ENCODE measurements around the gene ERMARD. TPM values are rescaled to one million over a fixed set of nuclear protein-coding genes. Genes with fewer than 3 reads are reported as not detected.
"Not testable (repeated sequence)": the region's sequence is repeated elsewhere in the genome, so short reads cannot be mapped to it uniquely, and the experiment has no call there.

Gene ERMARD
- total and polyA plus RNA-seq, 4 donors, result 10.3 to 72.8 (median 22.1) TPM

DNA sequence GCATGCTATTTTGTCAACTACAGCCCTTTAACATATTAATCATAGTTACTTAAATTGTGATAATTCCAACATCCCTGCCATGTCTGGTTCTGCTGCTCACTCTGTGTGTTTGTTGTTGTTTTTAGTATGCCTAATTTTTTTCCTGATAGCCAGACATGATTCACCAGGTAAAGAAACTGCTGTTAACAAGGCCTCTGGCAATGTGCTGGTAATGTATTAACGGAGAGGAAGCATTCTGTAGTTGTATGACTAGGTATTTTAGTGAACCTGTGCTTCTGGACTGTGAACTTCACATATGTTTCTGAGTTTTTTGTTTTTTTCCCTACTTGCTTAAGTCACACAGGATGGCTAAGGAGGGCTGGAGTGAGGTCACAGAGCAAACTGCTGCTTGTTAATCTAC, 4.9 kb upstream of the ERMARD start:
- no peak overlapping the region for H3K4me3 ChIP-seq (ENCODE audit: low read length in 2 of 2)
- 81 to 90% methylated on average over 1 of the region's 1 CpG for WGBS, 2 donors
- no peak for DNase-seq
- H3K9me3 ChIP-seq (ENCODE audit: control insufficient read depth, low read length), result no peaks in the 10 kb centered on the region
- intact Hi-C loops (cut with DNase I), result no loop called here
- H3K36me3 ChIP-seq (ENCODE audit: control insufficient read depth in 1 of 2, insufficient read depth in 2 of 2, low read length in 1 of 2), result no peaks in the 10 kb centered on the region
- H3K4me1 ChIP-seq (ENCODE audit: control insufficient read depth in 1 of 2, insufficient read depth in 2 of 2, low read length in 2 of 2), result peaks cover 0 to 6% of the 10 kb centered on the region in 2 donors
- H3K27me3 ChIP-seq (ENCODE audit: control insufficient read depth in 1 of 2, insufficient read depth in 2 of 2, low read length in 1 of 2), result no peaks in the 10 kb centered on the region
- no peak for ATAC-seq (ENCODE audit: low FRiP score)
- no peak overlapping the region for H3K27ac ChIP-seq (ENCODE audit: low read depth in 1 of 2, low read length in 2 of 2)

DNA sequence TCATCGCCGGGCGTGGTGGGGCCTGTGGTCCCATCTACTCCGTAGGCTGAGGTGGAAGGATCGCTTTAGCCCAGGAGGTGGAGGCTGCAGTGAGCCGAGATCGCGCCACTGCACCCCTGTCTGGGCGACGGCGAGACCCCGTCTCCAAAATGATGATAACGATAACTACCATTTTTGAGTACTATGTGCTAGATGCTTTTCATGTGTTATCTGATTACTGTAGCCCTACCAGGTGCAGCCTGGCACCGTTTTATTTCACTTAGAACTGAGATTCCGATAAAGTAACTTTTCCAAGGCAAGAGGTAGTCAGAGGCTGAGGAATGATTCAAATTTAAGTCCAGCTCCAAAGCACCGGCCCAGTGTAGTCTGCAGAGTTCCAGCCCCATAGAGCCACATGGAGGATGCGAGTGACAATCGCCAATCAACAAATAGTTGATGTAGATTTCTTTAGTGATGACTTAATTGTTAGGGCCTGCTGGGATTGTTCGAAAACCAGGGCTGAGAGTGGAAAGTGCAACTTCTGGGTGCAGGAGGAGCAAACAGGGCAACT, 727 bp downstream of the ERMARD start:
- peak overlapping the region; percentile 78 to 94 for H3K27ac ChIP-seq (ENCODE audit: low read depth in 1 of 2, low read length in 2 of 2)
- 5 to 6% methylated on average over 19 of the region's 19 CpGs for WGBS, 2 donors
- peak overlapping the region; percentile 44 to 46 for H3K4me3 ChIP-seq (ENCODE audit: low read length in 2 of 2)
- ATAC-seq (ENCODE audit: low FRiP score), result peak; percentile 58
- H3K36me3 ChIP-seq (ENCODE audit: control insufficient read depth in 1 of 2, insufficient read depth in 2 of 2, low read length in 1 of 2), result no peaks in the 10 kb centered on the region
- H3K4me1 ChIP-seq (ENCODE audit: control insufficient read depth in 1 of 2, insufficient read depth in 2 of 2, low read length in 2 of 2), result peaks cover 1 to 6% of the 10 kb centered on the region in 2 donors
- no peaks in the 10 kb centered on the region for H3K27me3 ChIP-seq (ENCODE audit: control insufficient read depth in 1 of 2, insufficient read depth in 2 of 2, low read length in 1 of 2)
- no peaks in the 10 kb centered on the region for H3K9me3 ChIP-seq (ENCODE audit: control insufficient read depth, low read length)
- intact Hi-C loops (cut with DNase I), result loop anchor here in 1 of 2 donors (10.0 kb wide), 2 partner anchors 47 to 803 kb away; partner anchors contain the start of genes C6orf120, PSMB1, TBP and WDR27
- no peak for DNase-seq

DNA sequence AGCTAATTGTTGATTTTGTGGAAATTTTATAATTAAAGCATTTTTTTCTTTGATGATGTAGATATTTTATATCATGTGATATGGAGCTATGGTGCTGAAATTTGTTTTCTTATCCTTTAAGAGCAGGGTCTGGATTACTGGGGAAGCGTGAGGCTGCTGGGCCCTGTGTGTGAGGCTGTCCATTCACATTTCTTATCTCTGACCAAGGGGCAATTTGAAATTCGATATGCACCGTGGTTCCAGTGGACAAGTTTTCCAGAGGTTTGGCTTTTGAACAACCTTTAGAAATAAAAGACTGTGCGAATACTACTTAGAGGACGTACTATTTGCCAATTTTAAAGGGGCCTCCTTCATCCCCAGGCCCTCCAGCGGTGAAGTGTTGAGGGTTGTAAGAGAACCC, 3.7 kb downstream of the ERMARD start:
- Histone ChIP-seq H3K27me3 (ENCODE audit: control insufficient read depth in 1 of 2, insufficient read depth in 2 of 2, low read length in 1 of 2) (no peaks in the 10 kb centered on the region), H3K36me3 (ENCODE audit: control insufficient read depth in 1 of 2, insufficient read depth in 2 of 2, low read length in 1 of 2) (no peaks in the 10 kb centered on the region), H3K27ac (ENCODE audit: low read depth in 1 of 2, low read length in 2 of 2) (no peak overlapping the region), H3K4me1 (ENCODE audit: control insufficient read depth in 1 of 2, insufficient read depth in 2 of 2, low read length in 2 of 2) (peaks cover 1 to 4% of the 10 kb centered on the region in 2 donors), H3K4me3 (ENCODE audit: low read length in 2 of 2) (no peak overlapping the region), H3K9me3 (ENCODE audit: control insufficient read depth, low read length) (no peaks in the 10 kb centered on the region)
- intact Hi-C loops (cut with DNase I), result loop anchor here in 1 of 2 donors (10.0 kb wide), 2 partner anchors 50 to 800 kb away; partner anchors contain the start of genes C6orf120, PSMB1, TBP and WDR27
- 84 to 92% methylated on average over 6 of the region's 6 CpGs for WGBS, 2 donors
- no peak for DNase-seq
- no peak for ATAC-seq (ENCODE audit: low FRiP score)

- WGBS, 2 donors, result 60 to 69% methylated on average over 10 of the region's 10 CpGs
- ATAC-seq (ENCODE audit: low FRiP score) (no peak), DNase-seq (no peak)
- Histone ChIP-seq H3K4me3 (ENCODE audit: low read length in 2 of 2) (no peak overlapping the region), H3K9me3 (ENCODE audit: control insufficient read depth, low read length) (no peaks in the 10 kb centered on the region), H3K27ac (ENCODE audit: low read depth in 1 of 2, low read length in 2 of 2) (no peak overlapping the region), H3K4me1 (ENCODE audit: control insufficient read depth in 1 of 2, insufficient read depth in 2 of 2, low read length in 2 of 2) (no peaks in the 10 kb centered on the region), H3K36me3 (ENCODE audit: control insufficient read depth in 1 of 2, insufficient read depth in 2 of 2, low read length in 1 of 2) (peaks cover 0 to 4% of the 10 kb centered on the region in 2 donors), H3K27me3 (ENCODE audit: control insufficient read depth in 1 of 2, insufficient read depth in 2 of 2, low read length in 1 of 2) (no peaks in the 10 kb centered on the region)
- intact Hi-C loops (cut with DNase I), result no loop called here
These were observed 11.9 kb downstream of the ERMARD start for GRCh38 chr6:169763308-169763707.

DNA sequence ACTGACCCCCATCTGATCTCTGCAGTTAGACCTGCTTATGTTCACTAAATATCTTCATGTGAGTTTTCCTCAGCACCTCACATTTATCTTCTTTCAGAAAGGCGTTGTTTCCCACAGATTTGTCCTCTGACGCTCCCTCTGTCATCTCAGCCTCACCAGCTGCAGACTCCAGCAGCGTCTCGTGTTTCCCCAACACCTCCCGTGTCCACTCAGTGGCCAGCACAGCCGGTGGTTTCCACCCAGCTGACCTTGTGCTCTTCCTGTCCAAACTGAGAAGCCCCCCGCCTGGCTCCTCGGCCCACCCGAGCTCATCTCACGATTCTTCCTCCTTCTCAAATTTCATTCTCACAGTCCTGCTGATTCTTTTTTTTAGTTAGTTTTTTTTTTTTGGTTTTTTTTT, 12.5 kb downstream of the ERMARD start:
- WGBS, 2 donors, result 71 to 74% methylated on average over 10 of the region's 10 CpGs

DNA sequence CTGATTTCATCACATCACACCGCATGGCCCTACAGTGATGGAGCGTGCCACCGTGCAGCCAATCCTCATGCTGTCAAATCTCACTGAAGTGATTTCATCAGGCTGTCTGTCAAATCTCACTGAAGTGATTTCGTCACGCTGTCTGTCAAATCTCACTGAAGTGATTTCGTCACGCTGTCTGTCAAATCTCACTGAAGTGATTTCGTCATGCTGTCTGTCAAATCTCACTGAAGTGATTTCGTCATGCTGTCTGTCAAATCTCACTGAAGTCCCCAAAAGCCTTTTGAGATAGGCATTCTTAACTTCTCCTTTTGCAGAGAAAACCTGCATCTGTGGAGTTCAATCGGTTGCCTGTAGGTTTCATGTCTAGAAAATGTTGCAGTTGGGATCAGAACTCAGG, 14.4 kb downstream of the ERMARD start:
- H3K27ac ChIP-seq (ENCODE audit: low read depth in 1 of 2, low read length in 2 of 2); H3K36me3 ChIP-seq (ENCODE audit: control insufficient read depth in 1 of 2, insufficient read depth in 2 of 2, low read length in 1 of 2); H3K27me3 ChIP-seq (ENCODE audit: control insufficient read depth in 1 of 2, insufficient read depth in 2 of 2, low read length in 1 of 2); H3K4me3 ChIP-seq (ENCODE audit: low read length in 2 of 2); DNase-seq; H3K9me3 ChIP-seq (ENCODE audit: control insufficient read depth, low read length); H3K4me1 ChIP-seq (ENCODE audit: control insufficient read depth in 1 of 2, insufficient read depth in 2 of 2, low read length in 2 of 2); ATAC-seq (ENCODE audit: low FRiP score); intact Hi-C loops (cut with DNase I): not testable (repeated sequence)
- WGBS, 2 donors, result 91 to 92% methylated on average over 10 of the region's 10 CpGs

More for the DNA sequence above, 12.5 kb downstream of the ERMARD start:
- Histone ChIP-seq H3K36me3 (ENCODE audit: control insufficient read depth in 1 of 2, insufficient read depth in 2 of 2, low read length in 1 of 2) (peaks cover 0 to 4% of the 10 kb centered on the region in 2 donors), H3K27me3 (ENCODE audit: control insufficient read depth in 1 of 2, insufficient read depth in 2 of 2, low read length in 1 of 2) (no peaks in the 10 kb centered on the region), H3K9me3 (ENCODE audit: control insufficient read depth, low read length) (no peaks in the 10 kb centered on the region), H3K4me3 (ENCODE audit: low read length in 2 of 2) (no peak overlapping the region), H3K27ac (ENCODE audit: low read depth in 1 of 2, low read length in 2 of 2) (no peak overlapping the region), H3K4me1 (ENCODE audit: control insufficient read depth in 1 of 2, insufficient read depth in 2 of 2, low read length in 2 of 2) (no peaks in the 10 kb centered on the region)
- ATAC-seq (ENCODE audit: low FRiP score) (no peak), DNase-seq (no peak)
- intact Hi-C loops (cut with DNase I), result no loop called here

DNA sequence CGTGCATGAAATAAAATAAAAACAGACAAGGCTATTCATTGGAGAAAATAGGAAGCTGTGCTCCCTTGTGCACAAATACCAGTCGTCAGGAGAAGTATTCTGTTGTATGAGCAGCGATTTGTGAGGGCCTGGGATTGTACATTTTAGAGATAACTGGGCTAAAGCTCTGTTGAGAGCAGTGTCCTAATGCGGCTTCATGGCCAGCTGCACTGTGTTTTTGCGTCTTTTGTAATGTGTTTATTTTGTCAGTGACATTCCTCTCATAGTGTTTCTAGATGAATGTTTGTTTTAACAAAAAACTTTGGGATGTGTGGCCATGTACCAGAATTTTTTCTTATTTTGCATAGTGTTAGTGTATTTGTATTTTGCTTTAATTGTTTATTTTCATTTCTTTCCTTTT, 14.8 kb downstream of the ERMARD start:
- Histone ChIP-seq H3K27ac (ENCODE audit: low read depth in 1 of 2, low read length in 2 of 2) (no peak overlapping the region), H3K4me1 (ENCODE audit: control insufficient read depth in 1 of 2, insufficient read depth in 2 of 2, low read length in 2 of 2) (no peaks in the 10 kb centered on the region), H3K9me3 (ENCODE audit: control insufficient read depth, low read length) (no peaks in the 10 kb centered on the region), H3K36me3 (ENCODE audit: control insufficient read depth in 1 of 2, insufficient read depth in 2 of 2, low read length in 1 of 2) (peaks cover 0 to 2% of the 10 kb centered on the region in 2 donors), H3K4me3 (ENCODE audit: low read length in 2 of 2) (no peak overlapping the region), H3K27me3 (ENCODE audit: control insufficient read depth in 1 of 2, insufficient read depth in 2 of 2, low read length in 1 of 2) (no peaks in the 10 kb centered on the region)
- ATAC-seq (ENCODE audit: low FRiP score) (no peak), DNase-seq (no peak)
- WGBS, 2 donors, result 48 to 50% methylated on average over 5 of the region's 5 CpGs
- intact Hi-C loops (cut with DNase I), result no loop called here

DNA sequence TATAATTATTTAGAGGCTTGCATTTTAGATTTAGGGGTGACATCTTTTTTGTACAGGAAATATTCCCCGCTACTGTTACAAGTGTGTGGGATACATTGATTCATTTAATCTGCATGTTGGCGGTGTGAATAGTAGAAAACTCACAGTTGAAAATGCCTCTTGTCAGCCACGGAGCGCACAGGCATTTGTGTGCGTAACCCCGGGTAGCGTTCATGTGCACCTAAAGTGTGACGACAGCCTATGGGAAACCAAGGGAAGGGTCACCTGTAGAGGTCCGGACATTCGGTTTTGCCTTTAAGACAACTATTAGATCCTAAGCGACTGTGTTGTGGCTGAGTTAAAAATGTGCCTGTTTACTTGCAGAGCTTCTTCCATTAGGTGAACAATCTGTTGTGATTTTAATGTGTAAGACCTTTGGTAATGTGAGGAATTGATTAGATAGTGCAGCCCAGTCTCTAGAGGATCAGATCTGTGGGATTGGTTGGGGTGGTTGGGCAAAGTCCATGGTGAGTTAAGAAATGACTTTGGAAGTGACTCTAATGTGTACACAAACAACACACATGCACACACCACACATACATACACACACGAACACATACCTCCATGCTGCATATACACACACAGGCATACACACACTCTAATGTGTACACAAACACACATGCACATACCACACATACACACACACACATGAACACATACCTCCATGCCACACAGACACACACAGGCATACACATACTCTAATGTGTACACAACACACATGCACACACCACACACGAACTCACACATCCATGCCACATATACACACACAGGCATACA, 15.7 kb downstream of the ERMARD start:
- intact Hi-C loops (cut with DNase I), result no loop called here
- no peak overlapping the region for H3K27ac ChIP-seq (ENCODE audit: low read depth in 1 of 2, low read length in 2 of 2)
- WGBS, 2 donors, result 94 to 95% methylated on average over 13 of the region's 13 CpGs
- no peaks in the 10 kb centered on the region for H3K4me1 ChIP-seq (ENCODE audit: control insufficient read depth in 1 of 2, insufficient read depth in 2 of 2, low read length in 2 of 2)
- H3K4me3 ChIP-seq (ENCODE audit: low read length in 2 of 2), result no peak overlapping the region
- H3K36me3 ChIP-seq (ENCODE audit: control insufficient read depth in 1 of 2, insufficient read depth in 2 of 2, low read length in 1 of 2), result peaks cover 0 to 2% of the 10 kb centered on the region in 2 donors
- H3K9me3 ChIP-seq (ENCODE audit: control insufficient read depth, low read length), result no peaks in the 10 kb centered on the region
- H3K27me3 ChIP-seq (ENCODE audit: control insufficient read depth in 1 of 2, insufficient read depth in 2 of 2, low read length in 1 of 2), result no peaks in the 10 kb centered on the region
- DNase-seq (no peak), ATAC-seq (ENCODE audit: low FRiP score) (no peak)

- ATAC-seq (ENCODE audit: low FRiP score) (no peak), DNase-seq (no peak)
- whole genome bisulfite sequencing, 2 donors, result 86 to 89% methylated on average over 9 of the region's 9 CpGs
- Histone ChIP-seq H3K27me3 (ENCODE audit: control insufficient read depth in 1 of 2, insufficient read depth in 2 of 2, low read length in 1 of 2) (no peaks in the 10 kb centered on the region), H3K9me3 (ENCODE audit: control insufficient read depth, low read length) (no peaks in the 10 kb centered on the region), H3K4me3 (ENCODE audit: low read length in 2 of 2) (no peak overlapping the region), H3K4me1 (ENCODE audit: control insufficient read depth in 1 of 2, insufficient read depth in 2 of 2, low read length in 2 of 2) (no peaks in the 10 kb centered on the region), H3K27ac (ENCODE audit: low read depth in 1 of 2, low read length in 2 of 2) (no peak overlapping the region), H3K36me3 (ENCODE audit: control insufficient read depth in 1 of 2, insufficient read depth in 2 of 2, low read length in 1 of 2) (peaks cover 0 to 9% of the 10 kb centered on the region in 2 donors)
- intact Hi-C loops (cut with DNase I), result no loop called here
These were observed 22.9 kb downstream of the ERMARD start for GRCh38 chr6:169774347-169774746.

Measured in aorta (tissue), 5 donors.